ENCODE results near the gene KIRREL3. TPM values are rescaled to one million over a fixed set of nuclear protein-coding genes. Genes with fewer than 3 reads are reported as not detected.
A peak's percentile ranks its signal among the peaks of the same experiment; 100 is the strongest.

KIRREL3 gene
- total and polyA plus RNA-seq, 2 of the 4 experiments (the other 2 are of a cell fraction): 10.9 to 15.9 TPM

DNA sequence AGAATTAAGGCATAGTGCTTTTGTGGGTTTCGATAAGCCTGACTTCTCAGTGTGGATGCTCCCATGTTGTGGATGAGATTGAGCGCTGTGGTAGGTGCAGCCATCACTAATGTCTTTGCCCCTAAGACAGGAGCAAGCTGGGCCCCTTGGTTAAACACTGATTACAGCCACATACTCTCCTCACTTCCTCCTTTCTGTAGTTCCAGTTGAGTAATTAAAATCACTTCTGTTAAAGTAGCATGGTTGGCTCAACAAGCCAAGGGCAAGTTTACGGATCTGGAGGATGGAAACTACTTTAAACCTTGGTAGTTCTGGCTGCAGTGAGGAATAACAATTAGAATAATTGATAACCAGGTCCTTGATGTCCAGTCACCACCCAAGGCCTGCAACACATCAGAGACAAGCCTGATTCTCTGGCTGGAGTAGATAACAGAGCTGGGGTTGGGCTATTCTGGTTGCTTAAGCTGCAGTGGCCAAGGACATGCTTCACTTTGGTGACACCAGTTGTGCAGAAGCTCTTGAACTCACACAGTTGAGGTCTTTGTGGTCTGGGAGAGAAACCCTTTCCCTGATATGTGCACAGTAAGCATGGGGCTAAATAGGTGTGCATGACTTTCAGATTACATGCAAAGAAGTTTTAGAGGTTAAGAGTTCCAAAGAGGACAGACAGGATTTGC, 81.3 kb downstream of the KIRREL3 start:
- Histone ChIP-seq H2BK15ac (ENCODE audit: low read depth, low read length) (peak overlapping the region; percentile 66; the same call in 2 of the 3 replicates), H3K4me2 (ENCODE audit: low read depth, low read length) (no peak overlapping the region), H3K18ac (ENCODE audit: low read depth, low read length) (peak overlapping the region; percentile 20), H3K79me1 (ENCODE audit: low read depth in 1 of 2, low read length in 2 of 2) (peaks cover 15 to 43% of the 10 kb centered on the region in 2 experiments), H3K56ac (ENCODE audit: extremely low read depth, insufficient read depth, low read length) (0 out of 2 replicates have a peak overlapping the region, but pooled peaks have one; percentile 5), H2BK20ac (ENCODE audit: low read depth, low read length) (peak overlapping the region; percentile 79; the same call in 1 of the 2 replicates), H4K20me1 (ENCODE audit: insufficient read depth, low read length) (no peaks in the 10 kb centered on the region; the same call in 1 of the 2 replicates), H2AK9ac (replicated peaks; ENCODE audit: low read depth, low read length, poor library complexity) (no peak overlapping the region), H2BK5ac (ENCODE audit: low read depth, low read length, poor library complexity, severe bottlenecking) (peak overlapping the region; percentile 73), H3K14ac (replicated peaks; ENCODE audit: low read depth, low read length) (peak overlapping the region; percentile 65), H2BK120ac (ENCODE audit: low read depth, low read length) (peak overlapping the region; percentile 39), H3K27ac (ENCODE audit: insufficient read depth, low read length) (no peak overlapping the region), H3K9me3 (ENCODE audit: control insufficient read depth, insufficient read depth, low read length) (no peaks in the 10 kb centered on the region), H4K8ac (ENCODE audit: low read depth in 2 of 2, low read length in 2 of 2) (peak overlapping the region in 1 of 2 experiments; percentile 36; a peak in 1 of 4 replicates), H2AFZ (replicated peaks; ENCODE audit: low read length, poor library complexity) (no peak overlapping the region), H3K36me3 (ENCODE audit: control insufficient read depth, insufficient read depth, low read length) (no peaks in the 10 kb centered on the region), H4K91ac (ENCODE audit: insufficient read depth, low read depth, low read length) (peak overlapping the region; percentile 66), H4K5ac (ENCODE audit: low read depth, low read length) (peak overlapping the region; percentile 39; the same call in 1 of the 2 replicates), H3K4me1 (ENCODE audit: control insufficient read depth, insufficient read depth, low read length) (peaks cover 11% of the 10 kb centered on the region), H3K23ac (ENCODE audit: low read depth, low read length) (0 out of 2 replicates have a peak overlapping the region, but pooled peaks have one; percentile 17), H3K9me1 (ENCODE audit: insufficient read depth, low read length) (peaks cover 21% of the 10 kb centered on the region), H2AK5ac (ENCODE audit: low read depth, low read length) (peak overlapping the region; percentile 46), H3K4me3 (ENCODE audit: insufficient read depth, low read depth, low read length) (no peak overlapping the region), H3K4ac (ENCODE audit: low read depth, low read length) (peak overlapping the region; percentile 60), H3K9ac (ENCODE audit: low read depth, low read length) (no peak overlapping the region), H3K27me3 (ENCODE audit: control insufficient read depth, insufficient read depth, low read length) (no peaks in the 10 kb centered on the region)
- ChIA-PET CTCF (no interaction called here), POLR2A (ENCODE audit: unreplicated experiment) (interaction anchor here (0.5 kb wide), 1 partner anchor 178 kb away, joined by 4 read pairs; no protein-coding TSS in a partner anchor)
- TF ChIP-seq, protein P1, sequence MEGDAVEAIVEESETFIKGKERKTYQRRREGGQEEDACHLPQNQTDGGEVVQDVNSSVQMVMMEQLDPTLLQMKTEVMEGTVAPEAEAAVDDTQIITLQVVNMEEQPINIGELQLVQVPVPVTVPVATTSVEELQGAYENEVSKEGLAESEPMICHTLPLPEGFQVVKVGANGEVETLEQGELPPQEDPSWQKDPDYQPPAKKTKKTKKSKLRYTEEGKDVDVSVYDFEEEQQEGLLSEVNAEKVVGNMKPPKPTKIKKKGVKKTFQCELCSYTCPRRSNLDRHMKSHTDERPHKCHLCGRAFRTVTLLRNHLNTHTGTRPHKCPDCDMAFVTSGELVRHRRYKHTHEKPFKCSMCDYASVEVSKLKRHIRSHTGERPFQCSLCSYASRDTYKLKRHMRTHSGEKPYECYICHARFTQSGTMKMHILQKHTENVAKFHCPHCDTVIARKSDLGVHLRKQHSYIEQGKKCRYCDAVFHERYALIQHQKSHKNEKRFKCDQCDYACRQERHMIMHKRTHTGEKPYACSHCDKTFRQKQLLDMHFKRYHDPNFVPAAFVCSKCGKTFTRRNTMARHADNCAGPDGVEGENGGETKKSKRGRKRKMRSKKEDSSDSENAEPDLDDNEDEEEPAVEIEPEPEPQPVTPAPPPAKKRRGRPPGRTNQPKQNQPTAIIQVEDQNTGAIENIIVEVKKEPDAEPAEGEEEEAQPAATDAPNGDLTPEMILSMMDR (conservative IDR thresholded peaks at IDR 0.05; ENCODE audit: low read depth, low read length): no peak
- TF ChIP-seq, protein P2, sequence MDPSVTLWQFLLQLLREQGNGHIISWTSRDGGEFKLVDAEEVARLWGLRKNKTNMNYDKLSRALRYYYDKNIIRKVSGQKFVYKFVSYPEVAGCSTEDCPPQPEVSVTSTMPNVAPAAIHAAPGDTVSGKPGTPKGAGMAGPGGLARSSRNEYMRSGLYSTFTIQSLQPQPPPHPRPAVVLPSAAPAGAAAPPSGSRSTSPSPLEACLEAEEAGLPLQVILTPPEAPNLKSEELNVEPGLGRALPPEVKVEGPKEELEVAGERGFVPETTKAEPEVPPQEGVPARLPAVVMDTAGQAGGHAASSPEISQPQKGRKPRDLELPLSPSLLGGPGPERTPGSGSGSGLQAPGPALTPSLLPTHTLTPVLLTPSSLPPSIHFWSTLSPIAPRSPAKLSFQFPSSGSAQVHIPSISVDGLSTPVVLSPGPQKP (IDR thresholded peaks at IDR 0.05; ENCODE audit: borderline replicate concordance, low read depth, low read length): no peak
- no peak for TF ChIP-seq SMC3 (IDR thresholded peaks at IDR 0.05; ENCODE audit: low read depth, low read length)
- no TSS peak for BruUV-seq (replicated peaks)
- in situ Hi-C loops (cut with MboI; ENCODE audit: low sequenced_read_pairs) (no loop called here), intact Hi-C loops (cut with micrococcal nuclease) (loop anchor here (5.0 kb wide), 1 partner anchor 73 kb away; no protein-coding TSS in a partner anchor), dilution Hi-C loops (cut with HindIII; ENCODE audit: low sequenced_read_pairs, unreplicated experiment) (no loop called here)
- DNase-seq: no peak
- no peak for ATAC-seq (ENCODE audit: low read depth)
- WGBS, 2 experiments (ENCODE audit: extremely low coverage in 2 of 2, insufficient read length in 1 of 2): no CpG with 5 or more reads among the region's 3 CpGs

All from IMR-90 (cell line).